K562 (cell line): ENCODE data around the gene NRCAM. TPM values are rescaled to one million over a fixed set of nuclear protein-coding genes. Genes with fewer than 3 reads are reported as not detected.

ENCODE experiments used
- ATAC-seq: fragments of 200-7000 bp; cut with Tn5 transposase; 3 replicates; pipeline ENCODE4 v1.9.1; 2020; ENCODE audit warnings: moderate library complexity
- BruUV-seq: library from RNA; stranded (reverse); fragments of 400-500 nt; replicated peaks from 2 replicates; lab custom pipeline; 2021; lab: Mats Ljungman, UMichigan
- CTCF ChIA-PET: fragments of 300-600 bp; formaldehyde crosslinking; extraction: SDS; loops from one replicate; lab custom pipeline; 2021; ENCODE audit warnings: low intra/inter-chr PET ratio; lab: Yijun Ruan, JAX
- POLR2A ChIA-PET: fragments of 300-600, 350-650 bp; sonication (Branson Sonifier 250); formaldehyde crosslinking; extraction: SDS; loops from one replicate; lab custom pipeline; 2021; ENCODE audit warnings: antibody characterized with exemption, inconsistent platforms; lab: Yijun Ruan, JAX
- DNase-seq, 4 experiments: peaks; one replicate each; pipeline versions ENCODE4 v3.0.0 to v3.0.0-alpha.2; 2011 to 2018; ENCODE audit warnings: low spot score in 3 of 4, mixed read lengths in 3 of 4; ENCODE audit errors: extremely low read depth in 1 of 4
- FAIRE-seq: peaks from 2 replicates; lab custom pipeline; 2011; peaks lifted over from hg19 to GRCh38; lab: Jason Lieb, UNC
- H2AFZ ChIP-seq: 2 replicates; pipeline ENCODE4 v1.6.0; 2011; ENCODE audit warnings: low read depth, low read length, control low read depth, inconsistent platforms
- H3K27ac ChIP-seq: fragments of 200-600 bp; 3 replicates; pipeline ENCODE4 v1.8.0; 2011; ENCODE audit warnings: low read depth, mild to moderate bottlenecking, control low read depth, inconsistent platforms, low read length, moderate library complexity, mixed read lengths; ENCODE audit errors: extremely low read depth
- H3K27me3 ChIP-seq, 2 experiments: fragments of 300-600 bp in 1 of 2; 2 replicates in 1 of 2; 3 replicates in 1 of 2; pipeline versions ENCODE4 v1.6.0 to v1.8.0; 2011; ENCODE audit warnings: inconsistent platforms in 2 of 2, low read length in 2 of 2, mild to moderate bottlenecking in 1 of 2, mixed read lengths in 1 of 2, moderate library complexity in 1 of 2; ENCODE audit not compliant: control insufficient read depth in 2 of 2, insufficient read depth in 2 of 2
- H3K36me3 ChIP-seq: fragments of 300-600 bp; 3 replicates; pipeline ENCODE4 v1.8.0; 2011; ENCODE audit warnings: mild to moderate bottlenecking, low read length, inconsistent platforms; ENCODE audit not compliant: control insufficient read depth, insufficient read depth
- H3K4me1 ChIP-seq, 2 experiments: fragments of 200-600 bp in 1 of 2; replicated peaks in 1 of 2; 2 replicates in 1 of 2; 3 replicates in 1 of 2; pipeline versions ENCODE4 v1.5.1 to v1.8.0; 2011; ENCODE audit warnings: inconsistent platforms in 2 of 2, low read length in 2 of 2, mild to moderate bottlenecking in 1 of 2, mixed read lengths in 1 of 2, moderate library complexity in 1 of 2; ENCODE audit not compliant: control insufficient read depth in 2 of 2, insufficient read depth in 2 of 2
- H3K4me2 ChIP-seq: 2 replicates; pipeline ENCODE4 v1.6.1; 2011; ENCODE audit warnings: low read length, control low read depth, inconsistent platforms, mixed read lengths; ENCODE audit not compliant: insufficient read depth
- H3K4me3 ChIP-seq: fragments of 200-600 bp; sonication (generic), shearing (Covaris generic); 2 replicates; pipeline ENCODE4 v1.5.1; 2016; ENCODE audit warnings: control low read depth, inconsistent platforms
- H3K79me2 ChIP-seq: fragments of 200-600 bp; 3 replicates; pipeline ENCODE4 v1.8.0; 2011; ENCODE audit warnings: low read length, inconsistent platforms; ENCODE audit not compliant: control insufficient read depth, insufficient read depth
- H3K9ac ChIP-seq, 2 experiments: 2 replicates each; pipeline versions ENCODE4 v1.6.0 to v1.6.1; 2011; ENCODE audit warnings: low read depth in 2 of 2, low read length in 2 of 2, control low read depth in 1 of 2, inconsistent platforms in 1 of 2, mild to moderate bottlenecking in 1 of 2, mixed read lengths in 1 of 2; ENCODE audit not compliant: insufficient read depth in 1 of 2
- H3K9me1 ChIP-seq: one replicate; pipeline ENCODE4 v1.6.0; 2011; ENCODE audit warnings: inconsistent platforms, mild to moderate bottlenecking, low read length, moderate library complexity; ENCODE audit not compliant: control insufficient read depth, insufficient read depth
- H3K9me3 ChIP-seq: replicated peaks from 2 replicates; pipeline ENCODE4 v1.5.1; 2011; ENCODE audit warnings: low read depth, low read length, inconsistent platforms; ENCODE audit not compliant: control insufficient read depth, insufficient read depth
- H4K20me1 ChIP-seq: replicated peaks from 2 replicates; pipeline ENCODE4 v1.6.1; 2011; ENCODE audit warnings: low read length, inconsistent platforms, mixed read lengths; ENCODE audit not compliant: control insufficient read depth, insufficient read depth
- BMI1 ChIP-seq: fragments of 150-350 bp; IDR thresholded peaks from 2 replicates; pipeline ENCODE4 v1.6.1; 2014; ENCODE audit warnings: low read length
- E2F6 ChIP-seq, 2 experiments: IDR thresholded peaks; 2 replicates each; pipeline ENCODE4 v1.6.1; 2011; ENCODE audit warnings: borderline replicate concordance in 1 of 2, control low read depth in 1 of 2, low read depth in 1 of 2, low read length in 1 of 2, mild to moderate bottlenecking in 1 of 2, mixed read lengths in 1 of 2, moderate library complexity in 1 of 2; ENCODE audit not compliant: insufficient read depth in 1 of 2, insufficient read length in 1 of 2, poor library complexity in 1 of 2, severe bottlenecking in 1 of 2; ENCODE audit errors: extremely low read depth in 1 of 2
- ETS2 ChIP-seq: IDR thresholded peaks from 2 replicates; pipeline ENCODE4 v1.6.1; 2016; ENCODE audit warnings: borderline replicate concordance, missing genetic modification characterization, mild to moderate bottlenecking, moderate library complexity, missing compliant biosample characterization; ENCODE audit not compliant: poor library complexity, severe bottlenecking
- ILF3 ChIP-seq: fragments of 450-650 bp; IDR thresholded peaks from 2 replicates; pipeline ENCODE4 v1.6.1; 2018; ENCODE audit warnings: antibody characterized with exemption, mild to moderate bottlenecking, moderate library complexity, borderline replicate concordance
- KAT2B ChIP-seq: IDR thresholded peaks from one replicate; pipeline ENCODE4 v1.6.1; 2012; ENCODE audit warnings: low read depth, mild to moderate bottlenecking, control low read depth, inconsistent platforms, low read length, moderate library complexity
- MED1 ChIP-seq: sonication (generic); formaldehyde crosslinking; IDR thresholded peaks from 2 replicates; pipeline ENCODE4 v1.8.1; 2023; ENCODE audit warnings: missing genetic modification reagents, borderline replicate concordance
- NCOA1 ChIP-seq: fragments of 450-650 bp; IDR thresholded peaks from 2 replicates; pipeline ENCODE4 v1.6.1; 2016; ENCODE audit warnings: low read depth
- POLR2G ChIP-seq: fragments of 200-400 bp; formaldehyde crosslinking; IDR thresholded peaks from 2 replicates; pipeline ENCODE4 v1.6.1; 2017; ENCODE audit warnings: low read depth, mild to moderate bottlenecking, antibody characterized with exemption, low read length, moderate library complexity
- RBM15 ChIP-seq: fragments of 200-400 bp; formaldehyde crosslinking; IDR thresholded peaks from 2 replicates; pipeline ENCODE4 v1.6.1; 2018; ENCODE audit warnings: mild to moderate bottlenecking, low read length, moderate library complexity; ENCODE audit not compliant: insufficient read depth
- RBM39 ChIP-seq: fragments of 200-400 bp; formaldehyde crosslinking; optimal IDR thresholded peaks from 2 replicates; pipeline ENCODE3; 2018; ENCODE audit warnings: low read depth, low read length
- SAFB ChIP-seq: fragments of 200-400 bp; formaldehyde crosslinking; IDR thresholded peaks from 2 replicates; pipeline ENCODE4 v1.6.1; 2017; ENCODE audit warnings: low read depth, low read length, borderline replicate concordance
- ZBTB49 ChIP-seq: sonication (generic); formaldehyde crosslinking; IDR thresholded peaks from 2 replicates; pipeline ENCODE4 v1.8.0; 2022; ENCODE audit warnings: missing genetic modification reagents, mild to moderate bottlenecking, borderline replicate concordance
- ZBTB9 ChIP-seq: fragments of 450-650 bp; formaldehyde crosslinking; IDR thresholded peaks from 2 replicates; pipeline ENCODE4 v1.4.0; 2020; ENCODE audit warnings: mild to moderate bottlenecking, moderate library complexity
- ZNF41 ChIP-seq: fragments of 250-450 bp; sonication (Bioruptor Pico); conservative IDR thresholded peaks from 2 replicates; pipeline ENCODE4 v1.4.0; 2020; ENCODE audit warnings: mild to moderate bottlenecking
- ZNF507 ChIP-seq: conservative IDR thresholded peaks from 2 replicates; pipeline ENCODE4 v1.6.1; 2017; ENCODE audit warnings: missing genetic modification characterization, missing compliant biosample characterization
- ZNF586 ChIP-seq: fragments of 450-650 bp; formaldehyde crosslinking; conservative IDR thresholded peaks from 2 replicates; pipeline ENCODE4 v1.4.0; 2020; ENCODE audit warnings: mild to moderate bottlenecking, moderate library complexity
- ZNF644 ChIP-seq: fragments of 200-800 bp; sonication (Bioruptor generic); IDR thresholded peaks from 2 replicates; pipeline ENCODE4 v1.6.1; 2016; ENCODE audit warnings: low read depth, missing genetic modification characterization, missing compliant biosample characterization
- in situ Hi-C: fragments of 300-500 bp; cut with MboI; formaldehyde crosslinking; loops from 4 replicates; pipeline ENCODE4 v1.15.0; 2018; ENCODE audit warnings: inconsistent platforms, mixed read lengths
- intact Hi-C: fragments of 100-400 bp; cut with micrococcal nuclease; formaldehyde crosslinking; loops from 2 replicates; pipeline ENCODE4 v1.14.2; 2022
- polyA plus RNA-seq, 8 experiments: library from polyadenylated mRNA; depleted of rRNA in 4 of 8; stranded (reverse) in 5 of 8; unstranded in 3 of 8; fragments of >200 nt; fragmentation: Nextera tagmentation in 2 of 8; fragmentation: Illumina TruSeq in 1 of 8; extraction: Ambion mirVana in 2 of 8; extraction: Trizol in 1 of 8; gene quantifications; 2 replicates each; pipeline versions ENCODE4 v1.2.1 to v1.2.3, GENCODE V29; 2011 to 2014; ENCODE audit warnings: inconsistent platforms in 1 of 8, missing spikeins in 1 of 8
- total RNA-seq, 7 experiments: library from RNA; depleted of rRNA in 6 of 7; stranded (reverse); fragments of >200 nt in 6 of 7; fragmentation: Illumina TruSeq in 2 of 7; extraction: Trizol in 2 of 7; gene quantifications; 2 replicates each; pipeline versions ENCODE4 v1.2.1 to v1.2.3, GENCODE V29; 2011 to 2021; ENCODE audit warnings: low replicate concordance in 1 of 7

The NRCAM gene
- total and polyA plus RNA-seq, 9 of the 15 experiments (the other 6 are each of a cell fraction or from before 2014, with no cell fraction given), result 0.03 to 0.54 (median 0.12) TPM; not detected in 1

GRCh38 chr7:108328174-108328651 lies 128.0 kb downstream of the NRCAM start (continued):
- no peak for TF ChIP-seq ETS2 (tag)
- no peak for TF ChIP-seq SAFB

GRCh38 chr7:108327353-108327752 lies 128.9 kb downstream of the NRCAM start:
- no peak overlapping the region for H3K4me3 ChIP-seq
- ATAC-seq, result no peak
- no peaks in the 10 kb centered on the region for H3K4me1 ChIP-seq
- ChIA-PET POLR2A (interaction anchor here (0.6 kb wide), 1 partner anchor 47 kb away, joined by 3 read pairs; no protein-coding TSS in a partner anchor), CTCF (no interaction called here)
- H3K9ac ChIP-seq, result no peak overlapping the region
- H3K9me3 ChIP-seq, result no peaks in the 10 kb centered on the region
- H3K27ac ChIP-seq, result no peak overlapping the region
- H3K4me2 ChIP-seq, result no peak overlapping the region
- H3K27me3 ChIP-seq, result peaks cover 0 to 1% of the 10 kb centered on the region in 2 experiments; a peak in 2 of 5 replicates
- no peaks in the 10 kb centered on the region for H3K36me3 ChIP-seq
- no peak overlapping the region for H2AFZ ChIP-seq
- H3K9me1 ChIP-seq, result no peaks in the 10 kb centered on the region
- in situ Hi-C loops (no loop called here), intact Hi-C loops (no loop called here)
- DNase-seq, result no peak
- BruUV-seq, result no TSS peak
- no peaks in the 10 kb centered on the region for H4K20me1 ChIP-seq
- FAIRE-seq, result no peak
- H3K79me2 ChIP-seq, result no peaks in the 10 kb centered on the region
- TF ChIP-seq BMI1, result no peak
- TF ChIP-seq MED1 (CRISPR knock-in tag), result no peak
- TF ChIP-seq E2F6 (IDR thresholded peaks at IDR 0.05; ENCODE audit: borderline replicate concordance in 1 of 2, extremely low read depth in 1 of 2, insufficient read depth in 1 of 2, insufficient read length in 1 of 2, low read depth in 1 of 2, low read length in 1 of 2, poor library complexity in 1 of 2, severe bottlenecking in 1 of 2), result no peak
- no peak for TF ChIP-seq ZNF507 (tag)
- TF ChIP-seq NCOA1, result no peak
- no peak for TF ChIP-seq ETS2 (tag)
- TF ChIP-seq RBM39, result no peak
- no peak for TF ChIP-seq ZBTB9
- TF ChIP-seq ZNF644 (tag), result no peak
- TF ChIP-seq POLR2G, result no peak
- no peak for TF ChIP-seq RBM15
- TF ChIP-seq ZNF41 (CRISPR knock-in tag), result no peak
- no peak for TF ChIP-seq ILF3
- no peak for TF ChIP-seq ZNF586 (CRISPR knock-in tag)
- no peak for TF ChIP-seq ZBTB49
- TF ChIP-seq KAT2B, result no peak
